Activated naive CD4-positive, alpha-beta T cell treated with anti-CD3 and anti-CD28 coated beads, Interleukin-2, amount 50 U/mL, for 16 hours (primary cell): ENCODE measurements around the gene ME3.

ENCODE experiments used
- DNase-seq: peaks from one replicate; pipeline ENCODE4 v3.0.0-alpha.2; 2020

ME3 gene

DNA sequence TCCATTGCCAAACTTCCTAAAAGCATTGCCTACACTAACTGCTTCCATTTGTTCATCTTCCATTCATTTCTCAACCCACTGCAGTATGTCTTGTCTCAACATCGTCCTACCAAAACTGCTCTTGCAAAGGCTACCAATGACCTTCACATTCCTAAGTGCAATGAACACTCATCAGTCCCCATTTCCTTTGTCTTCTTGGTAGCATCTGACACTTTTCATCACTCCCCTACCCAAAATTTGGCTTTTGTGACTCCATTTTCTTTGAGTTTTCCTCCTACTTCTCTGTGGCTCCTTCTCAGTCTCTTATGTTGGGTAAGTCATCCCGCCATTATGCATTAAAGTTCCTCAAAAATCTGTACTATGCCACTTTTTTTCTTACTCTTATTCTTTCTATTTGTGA lies 162.3 kb downstream of the ME3 start:
- DNase-seq, result no peak

DNA sequence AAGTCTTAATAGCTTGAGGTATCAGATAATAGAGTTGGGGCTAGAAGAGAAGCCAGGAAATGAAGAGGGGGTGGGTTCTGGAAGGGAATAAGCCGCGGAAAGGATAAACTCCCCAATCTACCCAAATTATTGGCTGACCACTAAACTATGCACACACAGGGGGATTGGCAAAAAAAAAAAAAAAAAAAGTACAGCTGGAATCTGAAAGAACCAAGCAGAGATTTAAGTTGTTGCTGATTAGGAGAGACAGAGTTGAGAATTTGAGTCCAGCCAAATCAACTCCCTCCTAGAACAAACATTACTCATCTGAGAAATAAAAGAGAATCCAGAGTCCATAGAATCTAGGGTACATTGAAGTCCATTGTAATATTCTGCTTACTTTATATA lies 162.8 kb downstream of the ME3 start:
- no peak for DNase-seq

DNA sequence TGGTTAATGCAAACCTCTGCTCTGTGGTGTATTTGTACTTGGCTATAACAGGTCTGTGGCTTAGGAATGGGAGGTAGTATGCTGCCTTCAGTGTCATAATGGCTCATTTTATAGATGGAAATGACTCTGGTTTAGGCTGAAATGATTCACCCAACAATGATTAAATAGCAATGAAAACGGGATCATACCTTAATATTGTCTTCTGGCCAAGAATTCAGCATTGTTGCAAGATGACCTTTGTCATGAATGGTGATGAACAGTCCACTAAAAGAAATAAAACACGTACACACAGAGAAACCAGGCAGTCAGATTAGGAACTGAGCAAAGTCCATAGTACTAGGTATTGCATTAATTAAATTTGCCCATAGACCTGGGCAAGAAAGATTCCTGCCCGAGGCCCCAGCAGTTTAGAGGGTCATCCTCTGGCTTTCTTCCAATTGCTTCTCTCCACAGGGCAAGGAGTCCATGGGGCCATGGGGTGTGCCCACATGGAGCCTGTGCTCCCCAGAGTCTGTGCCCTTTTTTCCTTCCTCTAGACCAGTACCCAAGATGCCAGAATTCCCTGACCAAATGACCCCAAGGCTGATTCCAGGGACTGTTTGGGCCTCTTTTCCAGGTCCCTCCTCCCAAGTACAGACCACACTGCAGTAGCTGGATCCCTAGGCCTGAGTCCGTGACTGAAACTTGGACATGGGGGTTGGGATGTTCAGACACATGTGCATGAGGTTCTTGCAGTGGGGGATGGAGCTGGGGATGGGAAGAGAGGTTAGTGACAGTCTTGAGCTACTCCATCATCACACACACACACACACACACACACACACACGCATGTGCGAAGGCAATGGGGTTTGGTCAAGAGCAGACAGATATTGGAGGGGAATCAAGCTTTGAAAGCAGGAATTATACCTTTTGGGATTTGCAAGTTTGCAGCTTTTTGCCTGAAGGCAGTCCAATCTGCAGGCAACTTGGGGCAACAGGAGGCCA lies 163.5 kb downstream of the ME3 start:
- DNase-seq, result no peak

DNA sequence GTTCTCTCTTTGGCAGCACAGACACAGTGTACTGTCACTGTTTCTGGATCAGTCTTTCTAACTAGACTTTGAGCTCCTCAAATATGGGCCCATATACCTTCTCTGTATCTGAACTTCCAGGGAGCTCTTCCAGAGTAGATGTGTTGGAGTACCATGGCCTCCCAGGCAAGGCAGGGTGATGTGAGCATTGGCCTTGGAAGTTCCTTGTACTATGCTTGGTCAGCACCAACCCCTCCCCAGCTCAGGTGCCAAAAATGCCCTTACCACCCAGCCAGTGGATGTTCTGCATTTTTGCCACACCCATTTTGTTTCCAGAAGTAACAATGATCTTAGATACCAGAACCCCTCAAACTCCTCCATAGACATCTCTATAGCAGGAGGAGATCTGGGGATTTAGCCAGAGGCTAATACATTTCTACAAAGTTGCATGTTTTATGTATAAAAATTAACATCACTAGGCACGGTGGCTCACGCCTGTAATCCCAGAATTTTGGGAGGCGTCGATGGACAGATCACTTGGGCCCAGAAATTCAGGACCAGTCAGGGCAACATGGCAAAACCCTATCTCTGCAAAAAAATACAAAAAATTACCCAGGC lies 165.1 kb downstream of the ME3 start:
- DNase-seq, result no peak

DNA sequence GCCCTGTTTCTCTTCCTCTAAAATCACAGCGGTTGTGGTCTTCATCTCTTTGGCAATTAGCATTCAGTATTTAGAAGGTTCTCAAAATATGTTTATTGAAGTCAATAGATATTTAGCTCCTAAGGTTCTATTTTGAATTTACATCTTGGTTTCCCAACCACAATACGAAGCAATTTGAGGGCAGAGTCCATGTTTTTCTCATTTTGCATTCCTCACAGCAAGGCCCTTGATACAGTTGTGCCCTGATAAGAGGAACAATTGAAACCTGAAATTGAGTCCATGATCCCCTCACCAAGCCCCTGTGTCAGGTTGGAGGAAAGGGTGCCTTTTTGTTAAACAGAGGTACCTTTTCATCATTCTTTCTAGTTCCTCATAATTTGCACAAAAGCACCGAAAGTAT lies 166.2 kb downstream of the ME3 start:
- DNase-seq, result no peak

DNA sequence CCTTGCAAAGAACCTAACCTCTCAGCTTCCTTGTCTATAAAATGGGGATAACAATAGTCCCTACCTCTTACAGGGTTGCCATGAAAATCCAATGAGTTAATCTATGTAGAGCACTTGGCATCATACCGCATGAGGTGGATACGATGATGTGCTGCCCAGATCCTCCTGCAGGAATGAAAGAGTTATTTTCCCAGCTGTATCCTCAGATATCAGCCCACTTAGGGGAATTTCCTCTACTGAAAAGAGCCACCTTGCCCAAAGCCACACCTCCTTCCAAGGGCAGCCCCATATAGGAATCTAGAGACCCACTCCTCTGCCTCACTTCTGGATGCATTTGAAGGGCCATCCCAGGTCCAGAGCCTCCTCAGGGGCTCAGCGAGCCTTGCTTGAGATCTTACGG lies 169.3 kb downstream of the ME3 start:
- no peak for DNase-seq

DNA sequence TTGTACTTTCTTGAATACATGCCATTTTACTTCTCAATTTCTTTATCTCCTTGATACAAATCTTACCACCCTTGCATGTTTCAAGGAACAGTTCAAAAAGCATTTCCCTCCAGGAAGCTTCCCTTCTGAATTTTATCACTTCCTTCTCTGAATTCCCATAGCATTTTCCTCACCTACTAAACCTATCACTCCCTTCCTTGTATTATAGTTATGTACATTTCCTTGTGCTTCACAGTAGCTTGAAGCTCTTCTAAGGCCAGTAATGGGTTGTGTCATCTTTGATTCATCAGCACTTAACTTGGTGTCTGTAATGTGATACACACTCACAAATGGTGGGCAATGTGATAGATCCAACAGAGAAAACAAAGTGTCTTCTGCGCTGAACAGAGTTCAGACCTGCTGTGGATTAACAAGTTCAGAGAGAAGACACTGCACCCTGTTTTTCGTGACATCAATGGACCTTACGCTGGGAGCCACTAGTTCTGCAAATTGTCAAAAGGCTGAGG lies 170.2 kb downstream of the ME3 start:
- DNase-seq, result no peak

DNA sequence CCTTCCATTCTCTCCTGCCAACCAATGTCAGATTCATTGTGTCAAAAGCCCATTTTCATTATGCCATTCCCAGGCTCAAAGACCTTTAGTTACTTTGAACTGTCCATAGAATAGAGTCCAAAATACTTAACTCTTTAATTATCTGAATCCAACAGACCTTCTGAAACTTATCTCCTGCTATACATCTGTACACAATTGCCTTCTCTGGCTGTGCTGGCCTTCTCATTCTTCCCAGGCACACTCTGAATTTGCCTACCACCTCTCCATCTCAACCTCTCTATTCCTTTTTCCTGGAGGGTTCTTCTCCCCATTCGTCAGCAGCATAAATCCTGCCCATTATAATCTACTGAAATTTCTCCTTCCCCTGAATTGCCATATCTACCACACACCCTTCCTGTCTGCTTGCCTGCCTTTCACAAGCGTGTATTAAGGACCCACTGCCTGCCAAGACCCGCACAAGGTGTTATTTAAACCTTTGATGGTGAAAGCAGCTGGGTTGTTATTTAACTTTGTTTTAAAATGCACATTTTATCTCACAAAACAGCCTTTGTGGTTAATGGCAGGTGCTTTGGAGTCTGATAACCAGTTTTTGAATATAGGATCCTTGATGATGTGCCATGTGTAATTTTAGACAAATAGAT lies 171.8 kb downstream of the ME3 start:
- no peak for DNase-seq

DNA sequence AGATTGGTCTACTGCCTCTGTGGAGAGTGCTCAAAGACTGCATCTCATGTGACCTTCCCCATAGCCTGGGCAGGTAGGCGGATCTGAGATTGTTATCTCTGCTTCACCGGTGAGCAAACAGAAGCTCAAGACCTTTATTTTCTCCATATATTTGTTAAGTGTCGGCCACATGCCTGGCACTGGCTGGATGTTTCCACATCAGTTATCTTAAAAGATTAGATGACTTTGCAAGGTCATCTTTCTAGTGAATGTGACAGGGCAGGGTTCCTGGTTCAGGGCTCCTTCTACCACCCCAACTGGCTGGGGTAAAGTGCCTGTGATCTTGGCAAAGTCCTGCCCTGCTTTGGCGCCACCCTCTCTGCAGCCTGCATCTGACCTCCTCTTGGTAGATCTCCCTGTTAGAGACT lies 172.7 kb downstream of the ME3 start:
- DNase-seq, result no peak

DNA sequence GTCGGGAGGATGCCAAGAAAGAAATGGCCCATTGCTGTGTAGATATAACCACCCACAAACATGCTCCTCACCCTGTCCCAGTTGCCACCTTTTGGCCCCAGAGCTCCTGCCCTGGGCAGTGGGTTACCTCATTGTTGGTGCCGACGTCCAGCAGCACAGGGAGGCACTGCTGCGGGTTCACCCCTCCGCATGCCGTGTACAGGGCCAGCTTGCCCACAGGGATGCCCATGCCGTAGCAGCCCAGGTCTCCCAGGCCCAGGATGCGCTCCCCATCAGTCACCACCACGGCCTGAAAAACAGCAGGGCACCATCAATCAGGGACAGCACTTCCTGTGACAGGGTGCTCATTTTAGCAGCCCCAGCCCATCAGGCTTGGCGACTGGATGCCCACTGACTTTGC lies 174.6 kb downstream of the ME3 start:
- DNase-seq, result no peak

DNA sequence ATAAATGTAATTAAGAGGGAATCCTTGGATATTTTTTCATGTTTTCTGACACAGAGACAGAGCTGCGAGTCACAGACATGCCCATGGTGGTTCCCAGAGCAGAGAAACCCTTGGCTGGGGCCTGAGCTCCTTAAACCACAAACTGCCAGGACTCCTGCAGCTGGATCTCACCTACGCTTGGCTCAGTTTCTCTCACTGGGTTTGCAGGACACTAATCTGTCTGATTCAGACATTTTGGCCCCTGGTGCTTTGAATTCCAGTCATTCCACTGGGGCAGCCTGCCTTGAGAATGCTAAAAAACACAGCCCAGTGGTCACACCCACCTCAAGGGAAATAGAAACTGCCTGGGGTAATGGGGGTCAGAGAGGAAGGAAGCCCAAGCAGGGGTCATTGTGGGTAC lies 175.1 kb downstream of the ME3 start:
- DNase-seq, result no peak

DNA sequence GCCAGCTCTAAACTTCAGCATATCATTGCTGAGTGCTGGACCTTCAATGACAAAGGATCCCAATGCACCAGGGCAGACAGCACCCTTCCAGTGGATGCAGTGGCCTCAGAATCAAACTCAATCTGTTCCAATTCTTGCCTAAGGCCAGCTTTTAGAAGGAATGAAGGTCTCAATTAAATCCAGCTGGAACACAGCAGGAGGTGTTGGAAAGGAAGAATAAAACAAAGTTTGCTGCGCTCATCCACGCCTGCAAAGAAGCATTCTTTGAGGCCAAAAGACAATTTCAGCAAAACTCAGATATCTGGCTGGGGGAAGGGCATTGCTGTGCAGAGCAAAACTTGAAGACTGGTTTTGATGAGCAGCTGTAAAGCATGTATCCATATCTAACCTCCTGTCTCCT lies 177.1 kb downstream of the ME3 start:
- DNase-seq, result no peak

DNA sequence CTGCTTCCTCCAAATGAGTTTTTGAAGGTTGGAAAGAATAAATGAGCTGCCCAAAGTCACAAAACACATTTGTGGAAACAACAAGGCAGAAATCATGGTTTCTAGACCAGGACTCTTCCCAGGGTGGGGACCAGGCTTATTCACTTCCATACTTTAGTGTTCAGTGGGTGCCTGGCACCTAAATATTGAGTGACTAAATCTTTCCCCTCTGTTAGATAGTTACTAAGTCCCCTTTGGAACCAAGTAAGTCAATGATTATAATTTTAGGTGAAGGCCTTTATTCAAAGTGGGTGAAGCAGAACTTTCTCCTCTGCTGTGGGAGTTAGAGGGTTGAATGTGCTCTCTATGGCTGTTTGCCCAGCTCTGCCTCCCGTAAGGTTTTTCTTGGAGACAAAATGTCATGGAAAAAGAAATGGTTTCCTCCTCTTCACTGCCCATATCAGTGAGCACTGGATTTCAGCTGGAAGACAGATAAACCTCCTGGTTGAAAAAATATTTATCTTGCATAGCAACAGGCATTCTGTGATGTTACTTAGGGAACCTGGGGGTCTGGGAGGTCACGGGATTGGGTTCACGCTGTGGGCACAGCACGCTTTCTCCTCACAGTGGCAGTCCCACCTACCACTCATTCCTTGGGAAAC lies 179.9 kb downstream of the ME3 start:
- DNase-seq, result no peak

DNA sequence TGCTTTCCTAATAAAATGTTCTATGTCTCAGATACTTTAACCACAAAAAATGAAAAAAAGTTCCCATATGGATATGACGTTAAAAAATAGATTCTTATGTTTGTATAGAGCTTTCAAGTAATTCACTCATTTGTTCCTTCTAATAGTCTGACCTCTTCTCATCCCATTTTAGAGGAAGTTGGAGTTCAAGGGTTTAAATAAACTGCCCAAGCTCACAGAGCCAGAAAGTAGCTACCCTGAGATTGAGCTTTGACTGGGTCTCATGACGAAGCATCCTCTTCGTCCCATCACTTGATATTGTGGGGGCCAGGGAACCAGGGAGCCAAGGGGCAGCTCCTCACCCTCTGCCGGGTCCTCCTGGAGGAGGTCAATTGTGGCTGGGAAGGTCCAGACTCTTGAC lies 181.4 kb downstream of the ME3 start:
- DNase-seq, result no peak

DNA sequence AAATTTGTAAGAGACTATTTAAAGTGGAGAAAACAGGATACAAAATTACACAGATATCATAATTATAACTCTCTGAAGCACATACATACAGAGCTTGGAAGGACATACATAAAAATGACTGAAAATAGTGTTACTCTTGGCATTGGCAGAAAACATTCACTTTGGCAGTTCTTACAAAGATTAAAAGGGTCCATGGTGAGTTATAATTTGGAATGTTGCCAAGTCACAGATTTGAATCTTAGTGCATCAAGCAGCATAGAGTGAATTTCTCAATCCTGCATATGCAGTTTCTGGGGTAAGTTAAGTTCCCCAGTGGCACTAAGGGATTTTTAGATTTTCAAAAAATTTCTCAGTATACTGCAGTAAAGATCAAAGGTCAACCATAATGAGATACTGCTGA lies 181.8 kb downstream of the ME3 start:
- DNase-seq, result no peak

DNA sequence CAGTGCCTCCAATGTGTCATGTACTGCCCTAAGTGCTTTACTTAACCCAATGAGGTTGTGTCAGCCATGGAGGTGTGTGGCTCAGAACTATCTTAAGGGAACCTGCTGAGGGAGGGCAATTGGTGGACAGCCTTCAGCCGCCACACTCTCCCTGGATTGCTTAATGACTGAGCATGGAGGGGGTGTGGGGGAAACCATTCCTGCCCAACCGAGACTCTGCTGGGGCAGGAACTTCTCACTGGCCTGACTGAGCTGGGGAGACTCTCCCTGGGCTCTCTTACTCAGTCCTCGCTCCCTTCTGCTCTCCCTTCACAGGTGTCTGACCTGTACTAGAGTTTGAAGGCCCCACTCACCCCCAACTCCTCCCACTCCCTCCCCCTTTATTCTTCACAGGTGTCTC lies 183.0 kb downstream of the ME3 start:
- DNase-seq, result no peak

DNA sequence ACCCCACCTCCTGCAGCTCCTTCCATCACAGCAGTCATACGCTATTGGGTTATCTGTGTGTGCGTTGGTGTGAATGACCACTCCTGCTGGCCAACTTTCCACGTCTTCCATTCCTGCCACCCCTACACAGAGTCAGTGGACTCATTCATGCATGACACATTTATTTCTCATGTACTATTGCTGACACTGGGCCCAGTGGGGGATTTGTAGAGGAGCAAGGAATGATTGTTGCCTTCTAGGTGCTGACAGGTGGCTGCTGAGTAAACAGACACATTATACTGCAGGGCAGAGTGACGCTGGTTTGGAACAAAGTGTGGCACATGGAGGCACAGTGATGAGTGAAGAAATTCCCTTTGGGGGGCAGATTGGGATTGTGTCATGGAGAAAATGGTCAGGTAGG lies 183.9 kb downstream of the ME3 start:
- no peak for DNase-seq

DNA sequence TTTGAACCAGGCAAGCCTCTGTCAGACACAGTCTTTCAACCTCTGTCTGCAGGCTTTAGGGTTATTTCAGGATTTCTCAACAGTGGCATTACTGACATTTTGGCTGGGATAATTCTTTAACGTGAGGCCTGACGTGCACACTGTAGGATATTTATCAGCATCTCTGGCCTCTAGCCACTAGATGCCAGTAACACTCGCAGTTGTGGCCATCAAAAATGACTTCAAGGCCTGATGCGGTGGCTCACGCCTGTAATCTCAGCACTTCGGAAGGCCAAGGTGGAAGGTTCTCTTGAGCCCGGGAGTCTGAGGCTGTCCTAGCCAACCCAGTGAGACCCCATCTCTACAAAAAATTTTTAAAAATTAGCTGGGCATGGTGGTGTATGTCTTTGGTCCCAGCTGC lies 184.7 kb downstream of the ME3 start:
- DNase-seq, result no peak

DNA sequence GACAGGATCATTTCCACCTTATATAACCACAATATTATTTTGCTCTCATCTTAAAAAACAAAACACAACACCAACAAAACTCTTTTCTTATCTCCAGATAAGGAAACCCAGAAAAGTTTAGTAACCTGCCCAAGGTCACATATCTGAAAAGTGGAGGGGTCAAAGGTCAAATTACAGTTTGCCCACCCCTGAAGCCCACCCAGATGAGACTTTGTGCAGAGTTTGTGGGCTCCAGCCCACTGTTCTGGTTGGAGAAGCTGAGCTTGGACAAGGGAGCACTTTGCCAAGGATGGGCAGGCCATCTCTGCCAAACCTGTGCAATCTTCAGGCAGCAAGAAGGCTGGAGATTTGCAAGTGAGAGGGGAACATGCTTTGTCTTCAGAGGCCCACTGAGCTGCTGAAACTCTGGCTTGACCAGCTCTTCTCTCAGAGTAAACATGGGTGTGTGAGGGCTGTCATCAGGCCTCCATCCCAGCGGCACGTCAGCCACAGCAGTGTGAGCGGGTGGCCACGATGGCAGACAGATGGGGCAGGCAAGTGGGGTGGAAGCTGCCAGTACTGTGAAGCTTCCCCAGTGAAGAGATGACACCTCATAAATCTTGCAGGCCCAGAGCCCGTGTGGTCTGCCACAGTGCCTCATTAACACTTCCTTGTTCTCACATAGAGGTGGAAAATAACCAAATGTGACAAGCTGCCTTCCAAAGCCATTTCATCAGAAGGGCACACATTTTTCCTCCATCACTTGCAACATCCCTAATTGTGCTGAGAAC lies 186.0 kb downstream of the ME3 start:
- no peak for DNase-seq

DNA sequence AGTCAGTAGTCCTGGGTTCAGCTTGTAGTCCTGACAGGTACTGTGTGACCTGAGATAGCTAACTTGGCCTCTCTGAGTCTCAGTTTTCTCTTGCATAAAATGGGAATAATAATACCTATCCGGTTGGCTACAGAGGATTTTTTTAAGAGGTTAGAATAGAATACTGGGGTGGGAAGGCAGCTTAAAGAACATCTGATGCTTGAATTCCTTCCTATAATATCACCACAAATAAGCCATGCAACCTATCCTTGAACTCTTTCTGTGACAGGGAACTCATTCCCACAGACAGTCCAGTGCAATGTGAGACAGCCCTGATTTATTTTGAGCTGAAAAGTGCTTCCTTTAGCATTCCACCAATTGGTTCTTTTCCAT lies 187.6 kb downstream of the ME3 start:
- no peak for DNase-seq

DNA sequence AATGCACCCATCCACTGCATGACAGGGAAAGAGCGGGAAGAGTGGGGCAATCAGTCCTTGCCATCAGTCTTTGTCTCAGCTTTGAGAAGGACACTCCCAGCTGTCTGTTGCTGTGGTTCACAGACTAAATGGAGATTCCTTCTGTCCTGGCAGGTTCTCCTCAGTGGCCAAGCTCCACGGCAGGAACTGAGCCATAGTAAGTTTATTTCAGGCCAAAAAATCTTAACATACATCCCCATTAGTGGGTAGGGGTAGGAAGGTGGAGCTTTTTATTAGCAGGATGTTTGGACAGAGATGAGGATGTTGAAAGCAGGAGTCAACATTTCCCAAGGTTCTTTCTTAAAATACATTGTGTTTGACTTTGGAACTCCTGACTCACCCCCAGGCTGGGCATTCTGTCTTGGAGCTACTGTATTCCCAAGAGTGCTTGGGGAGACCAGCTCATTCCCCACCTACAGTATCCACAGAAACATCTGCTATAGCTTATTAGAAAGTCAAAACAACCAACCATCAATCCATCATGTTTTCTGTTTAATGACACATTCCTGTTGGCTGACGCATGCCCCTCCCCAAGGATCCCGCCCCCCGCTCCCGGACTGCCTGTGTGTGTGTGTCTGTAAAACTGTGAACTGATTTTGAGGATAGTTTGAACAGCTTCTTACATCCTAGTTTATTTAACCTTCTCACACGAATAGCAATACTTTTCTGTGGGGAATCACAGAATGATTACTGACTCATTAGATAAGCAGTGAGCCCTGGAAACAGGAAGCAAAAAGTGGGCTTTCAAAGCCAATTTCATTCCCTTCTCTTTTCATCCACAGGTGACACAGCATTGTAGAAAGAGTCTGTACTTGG lies 188.2 kb downstream of the ME3 start:
- DNase-seq, result no peak

DNA sequence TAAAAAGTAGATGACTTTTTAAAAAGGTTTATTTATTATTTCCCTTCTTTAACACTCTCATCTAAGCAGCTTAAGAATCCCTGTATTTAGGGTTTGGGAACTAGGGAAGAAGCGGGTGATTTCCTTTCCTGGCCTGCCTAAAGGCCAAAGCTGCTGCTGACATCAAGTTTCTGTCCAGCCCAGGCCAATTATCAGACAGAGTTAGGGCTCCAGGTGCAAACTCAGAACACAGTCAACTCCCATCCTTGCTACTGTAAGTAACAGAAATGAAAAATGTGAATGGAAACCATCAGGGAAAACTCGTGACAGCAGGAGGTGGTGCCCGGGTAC lies 188.8 kb downstream of the ME3 start:
- DNase-seq, result no peak
